CD1c-positive myeloid dendritic cell (primary cell): ENCODE measurements around the gene CES1.
"Not testable (repeated sequence)": the region's sequence is repeated elsewhere in the genome, so short reads cannot be mapped to it uniquely, and the experiment has no call there.

Source experiments
- DNase-seq: peaks from one replicate; pipeline ENCODE4 v3.0.0-alpha.2; 2016; ENCODE audit errors: extremely low spot score

Gene CES1

DNA sequence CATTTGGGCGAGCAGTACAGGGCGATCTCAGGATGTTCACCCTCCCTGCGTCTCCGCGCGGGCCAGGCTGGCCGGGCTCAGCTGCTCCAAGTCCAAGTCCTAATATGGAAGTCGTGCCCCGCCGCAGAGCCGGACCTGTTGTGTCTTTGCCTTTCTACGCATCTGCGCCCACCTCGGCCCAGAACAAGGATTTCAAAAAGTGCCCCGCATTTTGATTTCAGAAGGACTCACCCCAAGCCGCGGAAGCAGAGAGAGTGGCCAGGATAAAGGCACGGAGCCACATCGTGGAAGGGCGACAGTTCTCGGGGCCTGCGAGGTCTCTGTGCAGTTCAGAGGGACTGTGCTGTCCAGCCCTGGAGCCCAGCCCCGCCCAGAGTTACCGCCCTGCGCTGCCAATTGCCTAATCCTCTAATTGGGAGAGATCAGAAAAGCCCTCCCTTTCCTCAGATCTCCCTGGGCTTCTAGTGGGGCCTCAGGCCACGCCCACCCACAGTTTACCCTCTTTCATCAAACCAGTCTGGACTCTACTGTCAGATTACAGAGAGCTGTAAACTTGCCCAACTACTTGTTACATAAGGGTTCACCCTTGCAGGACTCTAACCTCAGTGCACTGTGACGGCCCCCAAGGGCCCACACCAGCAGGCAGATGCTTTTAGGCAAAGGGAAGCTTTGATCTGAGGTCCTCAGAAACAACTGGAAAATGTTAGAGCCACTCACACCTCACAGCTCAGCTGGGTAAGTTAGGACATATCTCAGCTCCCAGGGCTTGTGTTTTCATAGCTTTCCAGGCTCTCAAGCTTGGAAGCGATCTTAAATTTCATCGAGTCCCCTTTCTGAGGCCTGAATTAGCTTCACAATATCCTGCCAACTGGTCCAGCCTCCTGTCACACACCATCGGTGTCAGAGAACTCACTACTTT is at the start of gene CES1:
Gene CES1, minus strand, starts transcription at position 324 of the 919 bp plus-strand sequence. Its CDS starts 41 bp downstream, at position 283.
- peak; percentile 8 for DNase-seq

- DNase-seq: no peak
Observed at GRCh38 chr16:55876854-55877253, 44.0 kb upstream of the CES1 start.

DNA sequence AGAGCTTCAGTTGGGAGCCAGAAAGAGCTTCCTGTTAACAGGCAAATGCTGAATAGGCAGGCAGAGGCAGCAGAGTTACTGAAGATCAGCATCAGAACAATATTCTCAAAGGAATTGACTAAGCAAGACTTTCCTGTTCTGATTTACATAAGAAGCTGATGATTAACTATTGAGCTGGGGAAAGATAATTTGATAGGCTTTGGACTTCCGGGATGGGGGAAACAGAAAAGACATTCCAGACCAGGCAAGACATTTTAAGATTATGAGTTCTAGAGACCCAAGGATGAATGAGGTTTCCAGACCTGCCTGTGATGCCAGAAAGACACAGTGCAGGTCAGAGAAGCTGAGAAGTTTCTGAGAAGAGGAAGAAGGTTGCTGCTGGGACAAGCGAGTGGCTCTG is 42.4 kb upstream of the CES1 start, which contains the start of gene CES5A:
Gene CES5A, minus strand, starts transcription at position 101 of the 400 bp plus-strand sequence. CDS start 152 bp downstream, outside the sequence.
- no peak for DNase-seq

DNA sequence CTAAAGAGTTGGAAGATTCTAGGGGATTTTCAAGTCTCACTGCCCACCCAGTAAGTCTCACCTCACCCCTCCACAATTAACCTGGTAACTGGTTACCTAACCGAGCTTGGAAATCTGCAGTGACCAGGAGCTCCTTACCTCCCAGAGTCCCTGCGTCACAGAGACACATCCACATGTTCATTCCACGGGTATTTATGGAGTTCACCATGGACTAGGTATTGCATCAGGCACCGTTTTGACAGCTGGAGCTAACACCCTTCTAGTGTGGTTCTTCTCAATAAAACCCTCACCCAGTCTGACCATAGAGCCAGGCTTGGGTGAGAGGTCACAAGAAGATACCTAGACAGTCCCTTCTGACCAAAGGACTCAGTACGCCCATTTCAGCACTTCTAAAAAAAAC is 40.2 kb upstream of the CES1 start:
- DNase-seq: no peak

DNA sequence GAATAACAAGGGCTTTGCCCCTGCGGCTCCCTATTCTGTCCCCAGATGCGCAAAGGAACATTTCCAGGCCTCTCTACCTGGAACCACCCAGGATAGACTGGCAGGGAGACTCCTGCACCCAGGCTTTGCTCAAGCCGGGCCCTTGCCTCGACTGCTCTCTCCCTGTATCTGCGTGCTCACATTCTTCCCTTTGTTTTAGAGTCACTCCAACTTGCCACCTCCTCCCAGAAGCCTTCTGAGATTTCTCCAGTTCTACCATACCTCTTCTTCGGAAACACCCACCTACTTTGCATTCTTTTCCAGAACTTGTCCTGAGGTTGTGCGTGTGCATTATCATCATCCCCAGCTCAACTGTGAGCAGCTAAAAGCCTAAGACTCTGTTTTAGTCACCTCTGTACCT is 39.2 kb upstream of the CES1 start:
- DNase-seq: no peak

- no peak for DNase-seq
Observed at GRCh38 chr16:55871411-55872038, 38.6 kb upstream of the CES1 start.

DNA sequence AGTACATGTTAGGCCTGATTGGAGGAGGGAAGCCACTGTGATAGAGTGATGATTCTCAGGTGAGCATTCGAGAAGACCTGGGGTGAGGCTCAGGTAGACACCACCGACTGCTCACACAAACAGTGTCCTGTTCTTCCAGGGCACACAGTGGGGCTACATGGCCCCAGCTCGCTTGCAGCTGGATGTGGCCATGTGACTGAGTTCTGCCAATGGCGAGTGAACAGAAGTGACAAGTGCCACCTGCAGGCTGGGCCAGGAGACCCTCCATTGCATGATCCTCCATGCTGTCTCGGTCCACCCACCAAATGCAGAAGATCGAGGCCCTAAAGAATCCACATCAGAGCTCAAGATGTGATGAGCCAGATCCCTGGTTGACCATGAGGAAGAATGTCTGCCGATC is 36.1 kb upstream of the CES1 start:
- no peak for DNase-seq

DNA sequence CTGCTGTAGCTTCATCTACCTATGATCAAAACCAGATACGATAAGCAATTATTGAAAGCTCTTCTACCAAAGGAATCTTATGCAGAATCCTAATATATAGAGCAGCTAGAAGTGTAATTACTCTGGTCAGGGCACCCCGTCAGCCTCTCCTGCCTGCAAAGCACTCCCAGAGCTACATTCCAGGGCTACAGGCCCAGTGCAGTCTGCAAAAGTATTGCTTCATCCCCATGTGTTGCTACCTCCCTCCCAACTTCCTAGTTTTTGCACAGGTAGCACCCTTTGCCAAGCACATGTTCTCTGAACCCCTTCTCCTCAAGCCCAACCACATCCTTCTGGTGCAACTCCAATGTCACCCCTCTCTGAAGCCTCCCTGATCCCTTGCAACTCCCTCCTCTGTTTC is 35.2 kb upstream of the CES1 start:
- no peak for DNase-seq

- no peak for DNase-seq
Observed at GRCh38 chr16:55861288-55861687, 28.4 kb upstream of the CES1 start.

DNA sequence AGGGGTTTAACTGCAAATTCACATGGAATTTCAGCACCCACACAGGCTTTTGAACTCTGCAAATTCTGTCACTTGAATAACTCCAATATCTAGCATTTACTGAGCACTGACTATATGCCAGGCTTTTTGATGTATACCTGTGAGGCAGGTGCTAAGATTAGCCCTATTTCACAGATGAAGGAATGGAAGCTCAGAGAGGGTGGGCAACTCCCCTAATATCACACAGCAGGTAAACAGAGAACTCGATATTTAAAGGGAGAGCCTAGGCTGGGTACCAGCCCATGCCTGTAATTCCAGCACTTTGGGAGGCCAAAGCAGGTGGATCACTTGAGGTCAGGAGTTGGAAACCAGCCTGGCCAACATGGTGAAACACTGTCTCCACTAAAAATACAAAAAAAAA is 24.8 kb upstream of the CES1 start:
- not testable (repeated sequence) for DNase-seq

- DNase-seq: no peak
Observed at GRCh38 chr16:55856950-55857349, 24.1 kb upstream of the CES1 start.

- DNase-seq: no peak
Observed at GRCh38 chr16:55853114-55853513, 20.2 kb upstream of the CES1 start.

DNA sequence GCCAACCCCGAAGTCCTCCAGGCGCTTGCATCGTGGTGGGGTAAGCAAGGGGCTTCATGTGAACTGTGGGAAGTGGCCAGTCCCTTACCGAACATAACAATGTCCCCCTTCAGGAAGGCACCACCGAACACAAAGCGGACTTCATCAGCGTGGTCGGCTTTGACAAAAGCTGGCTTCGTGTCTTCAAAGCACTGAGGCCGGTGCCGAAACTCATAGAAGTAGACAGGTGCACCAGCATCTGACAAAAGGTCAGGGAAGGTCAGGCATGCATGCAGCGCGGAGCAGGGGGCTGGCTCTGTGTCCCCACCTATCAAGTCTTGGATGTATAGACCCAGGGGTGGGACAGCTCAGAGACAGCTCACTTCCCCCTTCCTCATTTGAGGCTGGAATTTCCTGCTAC is 16.6 kb upstream of the CES1 start:
- DNase-seq: no peak

DNA sequence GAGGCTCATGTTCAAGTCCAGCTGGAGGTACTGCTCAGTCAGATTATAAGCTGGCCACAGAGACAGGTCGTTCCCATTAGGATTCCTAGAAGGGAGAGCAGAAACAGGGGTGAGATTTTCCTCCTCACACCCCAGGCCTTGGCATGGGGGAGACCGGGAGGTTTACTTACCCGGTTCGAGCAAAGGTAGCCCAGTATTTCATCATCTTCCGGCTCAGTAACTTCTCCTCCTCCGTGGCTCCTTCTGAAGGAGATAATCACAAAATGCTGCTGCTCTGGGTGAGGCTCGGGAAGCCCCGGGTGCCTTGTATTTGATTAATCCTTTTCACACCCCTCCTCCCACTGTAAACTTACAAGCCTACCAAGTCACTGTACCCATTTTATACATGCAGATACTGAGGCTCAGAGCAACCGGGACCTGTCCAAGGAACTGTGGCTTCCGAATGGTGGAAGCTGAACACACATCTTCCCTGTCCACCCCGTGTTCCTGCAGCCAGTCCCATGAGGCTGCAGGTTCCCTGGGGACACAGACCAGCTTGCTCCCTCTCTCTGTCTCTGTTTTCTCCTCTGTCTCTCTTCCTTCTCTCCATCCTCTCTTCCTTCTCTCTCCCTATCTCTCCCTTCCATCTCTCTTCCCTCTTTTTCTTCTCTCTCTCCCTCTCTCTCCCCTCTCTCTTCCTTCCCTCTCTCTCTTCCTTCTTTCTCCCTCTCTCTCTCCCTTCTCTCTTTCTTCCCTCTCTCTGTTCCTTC is 13.9 kb upstream of the CES1 start:
- no peak for DNase-seq

DNA sequence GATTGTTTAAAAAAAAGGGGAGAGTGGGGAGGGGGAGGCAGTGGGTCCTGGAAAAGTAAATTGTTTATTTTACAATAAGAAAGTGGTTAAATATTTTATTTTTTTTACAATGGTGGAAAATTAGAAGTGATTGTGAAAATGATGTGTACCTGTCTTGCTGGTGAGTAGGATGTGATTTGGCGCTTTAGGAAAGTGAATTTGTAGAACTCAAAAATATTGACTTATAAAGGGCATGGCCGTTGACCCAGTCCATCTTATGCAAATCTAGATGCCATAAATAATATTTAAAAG is 10.2 kb upstream of the CES1 start:
- no peak for DNase-seq

DNA sequence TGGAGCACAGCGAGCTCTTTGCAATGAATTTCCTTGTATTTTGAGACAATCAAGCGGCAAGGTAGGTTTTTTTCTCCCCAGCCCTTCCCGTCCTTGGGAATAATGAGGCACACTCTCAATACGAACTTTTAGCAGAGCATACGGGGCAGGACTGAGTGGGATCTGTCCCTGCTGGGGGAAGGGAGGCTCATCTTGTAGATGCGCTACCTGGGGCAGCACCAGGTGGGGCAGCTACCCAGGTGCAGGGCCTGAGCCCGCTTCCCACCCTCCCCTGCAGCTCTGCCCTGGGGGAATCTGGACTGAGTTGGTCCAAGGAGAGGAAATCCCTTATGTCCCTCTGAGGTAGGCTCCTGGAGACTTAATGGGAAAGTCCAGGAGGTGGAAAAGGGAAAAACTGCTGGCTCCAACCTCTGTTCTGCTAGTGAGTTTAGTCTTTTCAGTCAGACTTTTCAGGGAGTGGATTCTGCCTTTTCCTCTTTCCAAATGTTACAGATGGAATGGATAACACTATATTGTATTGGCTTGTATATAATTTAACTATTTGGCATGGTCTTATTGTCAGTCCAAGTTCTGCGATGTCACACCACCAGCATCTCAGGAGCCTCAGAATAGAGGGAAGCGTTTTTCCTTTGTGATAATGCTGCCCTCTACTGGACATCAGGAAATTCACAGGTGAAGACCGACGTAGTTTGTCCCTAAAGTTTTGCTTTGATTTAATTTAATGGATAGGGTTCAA is 9.6 kb upstream of the CES1 start:
- DNase-seq: peak; percentile 71

- DNase-seq: peak; percentile 85
Observed at GRCh38 chr16:55839115-55839514, 6.2 kb upstream of the CES1 start.

- peak; percentile 22 for DNase-seq
Observed at GRCh38 chr16:55836158-55836611, 3.3 kb upstream of the CES1 start.

- DNase-seq: peak; percentile 31
Observed at GRCh38 chr16:55835581-55835980, 2.7 kb upstream of the CES1 start.

DNA sequence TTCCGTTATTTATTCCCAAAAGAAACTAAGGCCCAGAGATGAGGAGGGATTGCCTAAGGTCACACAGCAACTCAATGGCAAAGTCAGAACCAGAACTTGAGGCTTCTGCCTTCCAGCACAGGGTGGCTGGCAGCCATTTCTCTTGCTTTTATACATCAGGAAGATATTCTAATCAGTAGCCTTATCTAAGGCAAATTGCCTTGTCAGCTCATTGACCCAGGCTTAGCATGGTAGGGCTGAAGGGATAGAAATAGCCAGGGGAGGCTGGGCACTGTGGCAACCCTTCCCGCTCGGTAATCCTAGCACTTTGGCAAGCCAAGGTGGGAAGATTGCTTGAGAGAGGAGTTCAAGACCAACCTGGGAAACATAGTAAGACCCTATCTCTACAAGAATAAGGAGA is 2.3 kb upstream of the CES1 start:
- not testable (repeated sequence) for DNase-seq

DNA sequence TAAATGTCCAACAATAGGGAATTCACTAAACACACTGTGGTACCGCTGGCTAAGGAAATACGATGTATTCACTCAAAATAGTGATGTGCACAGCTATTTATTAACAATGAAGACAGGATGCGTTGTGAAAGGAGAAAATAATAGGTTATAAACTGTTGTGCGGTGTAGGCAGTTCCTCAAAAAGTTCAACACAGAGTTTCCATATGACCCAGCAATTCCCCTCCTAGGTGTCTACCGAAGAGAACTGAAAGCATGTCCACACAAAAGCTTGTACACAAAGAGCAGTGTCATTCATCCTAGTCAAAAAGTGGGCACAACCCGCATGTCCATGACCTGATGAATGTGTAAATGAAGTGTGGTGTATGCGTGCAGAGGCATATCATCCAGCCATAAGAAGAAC is 1.2 kb upstream of the CES1 start:
- DNase-seq: peak; percentile 78

DNA sequence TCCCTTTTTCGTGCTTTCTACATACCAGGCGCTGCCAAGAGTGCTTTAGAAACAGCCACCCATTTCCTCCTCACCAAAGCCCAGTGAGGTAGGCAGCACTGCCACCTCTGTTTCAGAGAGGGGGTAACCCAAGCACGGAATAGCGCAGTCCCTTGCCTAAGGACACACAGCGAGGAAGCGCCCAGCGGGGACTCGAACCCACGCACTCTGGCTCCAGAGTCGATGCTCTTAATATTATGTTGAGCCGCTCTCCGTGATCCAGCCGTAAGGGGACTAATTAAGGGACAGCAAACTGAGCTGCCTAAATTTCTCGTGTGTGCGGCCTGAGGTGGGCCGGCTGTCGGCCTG is 497 bp downstream of the CES1 start:
- DNase-seq: no peak
